T-helper 9 cell (primary cell): Measurements from ENCODE around the gene PLD3.
"Not testable (repeated sequence)": the region's sequence is repeated elsewhere in the genome, so short reads cannot be mapped to it uniquely, and the experiment has no call there.

Experiments used
- DNase-seq: peaks from one replicate; pipeline ENCODE4 v3.0.0-alpha.2; 2020

The PLD3 gene

GRCh38 chr19:40333083-40333482, 15.4 kb upstream of the PLD3 start:
- DNase-seq: not testable (repeated sequence)

GRCh38 chr19:40335101-40335500, 13.4 kb upstream of the PLD3 start:
- no peak for DNase-seq

- no peak for DNase-seq
These were observed 12.5 kb upstream of the PLD3 start for GRCh38 chr19:40335855-40336600.

- no peak for DNase-seq
These were observed 11.9 kb upstream of the PLD3 start for GRCh38 chr19:40336601-40336900.

GRCh38 chr19:40337107-40337506, 11.4 kb upstream of the PLD3 start:
- no peak for DNase-seq

GRCh38 chr19:40337594-40337993, 10.9 kb upstream of the PLD3 start:
- DNase-seq: no peak

GRCh38 chr19:40339018-40339728, 9.3 kb upstream of the PLD3 start:
- DNase-seq: no peak

GRCh38 chr19:40341601-40342482, 6.7 kb upstream of the PLD3 start:
- DNase-seq: no peak

- DNase-seq: no peak
These were observed 5.7 kb upstream of the PLD3 start for GRCh38 chr19:40342644-40343311.

GRCh38 chr19:40344422-40344821, 4.1 kb upstream of the PLD3 start:
- DNase-seq: no peak

- no peak for DNase-seq
These were observed 539 bp downstream of the PLD3 start for GRCh38 chr19:40348961-40349507.

GRCh38 chr19:40355975-40356680, 7.6 kb downstream of the PLD3 start:
- DNase-seq: no peak

- no peak for DNase-seq
These were observed 8.4 kb downstream of the PLD3 start for GRCh38 chr19:40356681-40357595.

- DNase-seq: no peak
These were observed 9.1 kb downstream of the PLD3 start for GRCh38 chr19:40357640-40358039.

GRCh38 chr19:40358773-40359172, 10.3 kb downstream of the PLD3 start:
- no peak for DNase-seq

- no peak for DNase-seq
These were observed 11.7 kb downstream of the PLD3 start for GRCh38 chr19:40360020-40360707.

GRCh38 chr19:40360708-40361241, 12.3 kb downstream of the PLD3 start:
- no peak for DNase-seq

GRCh38 chr19:40362160-40362559, 13.7 kb downstream of the PLD3 start:
- DNase-seq: no peak

- DNase-seq: no peak
These were observed 14.6 kb downstream of the PLD3 start for GRCh38 chr19:40363069-40363468.

- DNase-seq: no peak
These were observed 16.5 kb downstream of the PLD3 start for GRCh38 chr19:40365010-40365409.
